ENCODE measurements around the gene MTFP1.
A peak's percentile ranks its signal among the peaks of the same experiment; 100 is the strongest.

The MTFP1 gene

GRCh38 chr22:30432096-30432495 lies 6.5 kb downstream of the MTFP1 start:
- 0 out of 2 replicates have a peak, but pooled peaks cover 4% of the 10 kb centered on the region for H3K4me1 ChIP-seq (ENCODE audit: insufficient read depth, low read length)
- no peak overlapping the region for H3K4me3 ChIP-seq (ENCODE audit: low read length)
- H3K27me3 ChIP-seq (ENCODE audit: insufficient read depth, low read length): no peaks in the 10 kb centered on the region
- H3K36me3 ChIP-seq (ENCODE audit: insufficient read depth, low read depth, low read length): peaks cover 19% of the 10 kb centered on the region
- H3K9me3 ChIP-seq (ENCODE audit: insufficient read depth, low read depth, low read length): no peaks in the 10 kb centered on the region
- H3K9ac ChIP-seq (ENCODE audit: low read depth, low read length): no peak overlapping the region
- no peak overlapping the region for H3K27ac ChIP-seq (ENCODE audit: low read length)

- Histone ChIP-seq H3K36me3 (ENCODE audit: insufficient read depth, low read depth, low read length) (peaks cover 15% of the 10 kb centered on the region), H3K27ac (ENCODE audit: low read length) (no peak overlapping the region), H3K27me3 (ENCODE audit: insufficient read depth, low read length) (no peaks in the 10 kb centered on the region), H3K9ac (ENCODE audit: low read depth, low read length) (no peak overlapping the region), H3K4me3 (ENCODE audit: low read length) (no peak overlapping the region), H3K4me1 (ENCODE audit: insufficient read depth, low read length) (0 out of 2 replicates have a peak, but pooled peaks cover 4% of the 10 kb centered on the region), H3K9me3 (ENCODE audit: insufficient read depth, low read depth, low read length) (no peaks in the 10 kb centered on the region)
Observed at GRCh38 chr22:30432520-30432919, 7.0 kb downstream of the MTFP1 start.

DNA sequence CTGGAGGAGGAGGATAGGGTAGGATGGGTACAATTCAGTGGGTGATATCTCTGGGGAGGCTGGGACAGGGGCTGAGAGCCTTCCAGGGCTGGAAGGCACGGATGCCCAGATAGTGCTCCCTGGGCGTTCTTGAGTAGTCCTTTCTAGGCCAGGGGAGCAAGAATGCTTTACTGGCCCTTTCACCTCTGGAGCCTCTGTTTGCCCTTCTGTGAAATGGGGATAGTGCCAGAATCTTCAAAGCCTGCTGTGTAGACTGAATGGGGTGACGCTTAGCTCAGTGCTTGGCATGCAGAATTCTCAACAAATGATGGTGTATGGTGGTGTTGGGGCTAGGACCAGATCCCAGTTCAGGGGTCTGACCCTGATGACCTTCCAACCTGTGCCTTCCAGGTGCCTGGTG lies 7.7 kb downstream of the MTFP1 start:
- Histone ChIP-seq H3K4me3 (ENCODE audit: low read length) (no peak overlapping the region), H3K9ac (ENCODE audit: low read depth, low read length) (no peak overlapping the region), H3K27me3 (ENCODE audit: insufficient read depth, low read length) (no peaks in the 10 kb centered on the region), H3K36me3 (ENCODE audit: insufficient read depth, low read depth, low read length) (peaks cover 8% of the 10 kb centered on the region), H3K4me1 (ENCODE audit: insufficient read depth, low read length) (0 out of 2 replicates have a peak, but pooled peaks cover 4% of the 10 kb centered on the region), H3K9me3 (ENCODE audit: insufficient read depth, low read depth, low read length) (no peaks in the 10 kb centered on the region), H3K27ac (ENCODE audit: low read length) (no peak overlapping the region)

- H3K36me3 ChIP-seq (ENCODE audit: insufficient read depth, low read depth, low read length): peaks cover 2% of the 10 kb centered on the region
- H3K27ac ChIP-seq (ENCODE audit: low read length): no peak overlapping the region
- H3K4me1 ChIP-seq (ENCODE audit: insufficient read depth, low read length): 0 out of 2 replicates have a peak, but pooled peaks cover 4% of the 10 kb centered on the region
- no peak overlapping the region for H3K9ac ChIP-seq (ENCODE audit: low read depth, low read length)
- no peaks in the 10 kb centered on the region for H3K27me3 ChIP-seq (ENCODE audit: insufficient read depth, low read length)
- H3K9me3 ChIP-seq (ENCODE audit: insufficient read depth, low read depth, low read length): no peaks in the 10 kb centered on the region
- no peak overlapping the region for H3K4me3 ChIP-seq (ENCODE audit: low read length)
Observed at GRCh38 chr22:30433773-30434172, 8.2 kb downstream of the MTFP1 start.

DNA sequence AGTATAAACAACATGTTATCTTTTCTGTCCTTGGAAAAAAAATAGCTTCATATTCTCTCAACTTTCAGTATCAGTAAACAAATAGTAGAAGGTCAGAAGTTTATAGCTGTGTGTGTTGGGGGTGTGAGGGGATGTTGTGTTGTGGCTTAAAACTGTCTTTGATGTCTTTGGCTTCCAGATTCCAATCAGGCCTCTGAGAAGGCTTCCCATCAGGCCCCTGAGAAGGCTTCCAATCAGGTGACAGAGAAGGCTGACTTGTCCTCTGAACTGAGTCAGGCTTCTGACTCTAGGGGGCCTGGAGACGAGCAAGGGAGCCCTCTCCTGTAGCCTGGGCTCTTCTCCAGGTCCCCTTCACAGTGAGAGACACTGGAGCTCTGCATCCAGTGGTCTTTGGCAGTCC lies 9.3 kb downstream of the MTFP1 start:
- H3K27ac ChIP-seq (ENCODE audit: low read length): no peak overlapping the region
- H3K4me1 ChIP-seq (ENCODE audit: insufficient read depth, low read length): 0 out of 2 replicates have a peak, but pooled peaks cover 3% of the 10 kb centered on the region

GRCh38 chr22:30435674-30436126 lies 10.1 kb downstream of the MTFP1 start:
- H3K4me1 ChIP-seq (ENCODE audit: insufficient read depth, low read length): no peaks in the 10 kb centered on the region
- H3K36me3 ChIP-seq (ENCODE audit: insufficient read depth, low read depth, low read length): no peaks in the 10 kb centered on the region
- H3K27ac ChIP-seq (ENCODE audit: low read length): no peak overlapping the region
- no peak overlapping the region for H3K9ac ChIP-seq (ENCODE audit: low read depth, low read length)
- no peak overlapping the region for H3K4me3 ChIP-seq (ENCODE audit: low read length)
- no peaks in the 10 kb centered on the region for H3K27me3 ChIP-seq (ENCODE audit: insufficient read depth, low read length)
- no peaks in the 10 kb centered on the region for H3K9me3 ChIP-seq (ENCODE audit: insufficient read depth, low read depth, low read length)

More for the DNA sequence above, 9.3 kb downstream of the MTFP1 start:
- Histone ChIP-seq H3K27me3 (ENCODE audit: insufficient read depth, low read length) (no peaks in the 10 kb centered on the region), H3K36me3 (ENCODE audit: insufficient read depth, low read depth, low read length) (no peaks in the 10 kb centered on the region), H3K4me3 (ENCODE audit: low read length) (no peak overlapping the region), H3K9ac (ENCODE audit: low read depth, low read length) (no peak overlapping the region), H3K9me3 (ENCODE audit: insufficient read depth, low read depth, low read length) (no peaks in the 10 kb centered on the region)

DNA sequence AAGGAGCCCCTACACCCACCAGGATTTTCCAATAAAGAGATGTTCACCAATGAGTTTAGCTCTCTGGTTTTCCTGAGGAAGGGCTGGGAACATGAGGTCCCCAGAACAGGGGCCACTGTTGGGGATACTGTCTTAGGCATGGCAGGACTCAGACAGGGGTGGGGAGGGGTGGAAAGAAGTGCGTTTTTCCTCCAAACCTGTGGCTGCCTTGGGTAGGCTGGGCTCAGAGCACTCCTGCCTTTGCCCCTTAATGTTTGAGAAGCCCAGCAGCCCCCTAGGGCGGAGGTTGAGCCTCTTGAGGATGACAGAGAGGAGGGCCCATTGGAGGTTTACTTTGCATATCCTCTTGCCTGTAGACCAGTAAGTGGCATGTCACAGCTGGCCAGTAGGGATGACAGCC lies 10.6 kb downstream of the MTFP1 start:
- Histone ChIP-seq H3K9ac (ENCODE audit: low read depth, low read length) (no peak overlapping the region), H3K9me3 (ENCODE audit: insufficient read depth, low read depth, low read length) (no peaks in the 10 kb centered on the region), H3K4me1 (ENCODE audit: insufficient read depth, low read length) (no peaks in the 10 kb centered on the region), H3K4me3 (ENCODE audit: low read length) (no peak overlapping the region), H3K27ac (ENCODE audit: low read length) (no peak overlapping the region), H3K27me3 (ENCODE audit: insufficient read depth, low read length) (no peaks in the 10 kb centered on the region), H3K36me3 (ENCODE audit: insufficient read depth, low read depth, low read length) (no peaks in the 10 kb centered on the region)

- no peaks in the 10 kb centered on the region for H3K4me1 ChIP-seq (ENCODE audit: insufficient read depth, low read length)
- H3K27me3 ChIP-seq (ENCODE audit: insufficient read depth, low read length): no peaks in the 10 kb centered on the region
- H3K9me3 ChIP-seq (ENCODE audit: insufficient read depth, low read depth, low read length): no peaks in the 10 kb centered on the region
Observed at GRCh38 chr22:30438559-30438958, 13.0 kb downstream of the MTFP1 start.

GRCh38 chr22:30439226-30439625 lies 13.7 kb downstream of the MTFP1 start:
- Histone ChIP-seq H3K4me3 (ENCODE audit: low read length) (no peak overlapping the region), H3K9me3 (ENCODE audit: insufficient read depth, low read depth, low read length) (no peaks in the 10 kb centered on the region), H3K27me3 (ENCODE audit: insufficient read depth, low read length) (no peaks in the 10 kb centered on the region), H3K27ac (ENCODE audit: low read length) (no peak overlapping the region), H3K9ac (ENCODE audit: low read depth, low read length) (no peak overlapping the region), H3K4me1 (ENCODE audit: insufficient read depth, low read length) (no peaks in the 10 kb centered on the region), H3K36me3 (ENCODE audit: insufficient read depth, low read depth, low read length) (no peaks in the 10 kb centered on the region)

More at GRCh38 chr22:30438559-30438958, 13.0 kb downstream of the MTFP1 start:
- Histone ChIP-seq H3K27ac (ENCODE audit: low read length) (no peak overlapping the region), H3K36me3 (ENCODE audit: insufficient read depth, low read depth, low read length) (no peaks in the 10 kb centered on the region), H3K4me3 (ENCODE audit: low read length) (no peak overlapping the region), H3K9ac (ENCODE audit: low read depth, low read length) (no peak overlapping the region)

- Histone ChIP-seq H3K9ac (ENCODE audit: low read depth, low read length) (no peak overlapping the region), H3K27ac (ENCODE audit: low read length) (no peak overlapping the region), H3K9me3 (ENCODE audit: insufficient read depth, low read depth, low read length) (no peaks in the 10 kb centered on the region), H3K4me3 (ENCODE audit: low read length) (no peak overlapping the region), H3K4me1 (ENCODE audit: insufficient read depth, low read length) (peaks cover 3% of the 10 kb centered on the region; the same call in 1 of the 2 replicates), H3K36me3 (ENCODE audit: insufficient read depth, low read depth, low read length) (no peaks in the 10 kb centered on the region), H3K27me3 (ENCODE audit: insufficient read depth, low read length) (no peaks in the 10 kb centered on the region)
Observed at GRCh38 chr22:30439836-30440235, 14.3 kb downstream of the MTFP1 start.

GRCh38 chr22:30441088-30441487 lies 15.5 kb downstream of the MTFP1 start:
- H3K9ac ChIP-seq (ENCODE audit: low read depth, low read length): no peak overlapping the region
- no peak overlapping the region for H3K4me3 ChIP-seq (ENCODE audit: low read length)
- H3K27me3 ChIP-seq (ENCODE audit: insufficient read depth, low read length): no peaks in the 10 kb centered on the region
- no peak overlapping the region for H3K27ac ChIP-seq (ENCODE audit: low read length)
- no peaks in the 10 kb centered on the region for H3K9me3 ChIP-seq (ENCODE audit: insufficient read depth, low read depth, low read length)
- H3K4me1 ChIP-seq (ENCODE audit: insufficient read depth, low read length): peaks cover 5% of the 10 kb centered on the region; the same call in 1 of the 2 replicates
- no peaks in the 10 kb centered on the region for H3K36me3 ChIP-seq (ENCODE audit: insufficient read depth, low read depth, low read length)

- peak overlapping the region; percentile 24; the same call in 1 of the 2 replicates for H3K9ac ChIP-seq (ENCODE audit: low read depth, low read length)
- H3K4me3 ChIP-seq (ENCODE audit: low read length): peak overlapping the region; percentile 54
- H3K27me3 ChIP-seq (ENCODE audit: insufficient read depth, low read length): no peaks in the 10 kb centered on the region
- no peaks in the 10 kb centered on the region for H3K9me3 ChIP-seq (ENCODE audit: insufficient read depth, low read depth, low read length)
- H3K4me1 ChIP-seq (ENCODE audit: insufficient read depth, low read length): peaks cover 5% of the 10 kb centered on the region; the same call in 1 of the 2 replicates
- H3K27ac ChIP-seq (ENCODE audit: low read length): peak overlapping the region; percentile 6
- H3K36me3 ChIP-seq (ENCODE audit: insufficient read depth, low read depth, low read length): no peaks in the 10 kb centered on the region
Observed at GRCh38 chr22:30444632-30445437, 19.3 kb downstream of the MTFP1 start.
